ENCODE results near the gene PRIM2. TPM values are rescaled to one million over a fixed set of nuclear protein-coding genes. Genes with fewer than 3 reads are reported as not detected.
A peak's percentile ranks its signal among the peaks of the same experiment; 100 is the strongest.
"Not testable (repeated sequence)": the region's sequence is repeated elsewhere in the genome, so short reads cannot be mapped to it uniquely, and the experiment has no call there.

Gene PRIM2
- total RNA-seq, 4 donors from 2014 or later: 11.0 to 16.2 (median 13.3) TPM

DNA sequence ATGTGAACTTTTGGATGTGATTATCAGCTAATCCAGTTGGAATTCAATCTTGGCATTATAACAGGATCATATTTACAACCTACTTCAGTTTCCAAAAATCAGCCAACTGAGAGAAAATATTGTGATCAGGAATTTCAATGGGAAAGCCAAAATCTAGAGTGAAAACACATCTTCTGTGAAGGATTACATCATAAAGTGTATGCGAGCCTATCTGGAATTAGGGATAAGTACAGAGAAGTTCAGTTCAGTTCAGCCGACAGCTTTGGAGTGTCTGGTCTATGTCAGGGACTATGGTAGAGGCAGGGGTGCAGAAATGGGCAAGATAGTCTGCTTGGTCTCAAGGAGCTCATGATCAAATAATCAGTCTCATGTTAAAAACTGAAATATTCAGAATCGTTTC, 12.3 kb upstream of the PRIM2 start:
- no peak for DNase-seq
- H3K4me1 ChIP-seq: peaks cover 5 to 25% of the 10 kb centered on the region in 2 donors
- 64 to 76% methylated on average over 3 of the region's 3 CpGs for WGBS, 2 donors
- no peak overlapping the region for H3K4me3 ChIP-seq (replicated peaks in 1 of 3)
- TF ChIP-seq, protein P1, sequence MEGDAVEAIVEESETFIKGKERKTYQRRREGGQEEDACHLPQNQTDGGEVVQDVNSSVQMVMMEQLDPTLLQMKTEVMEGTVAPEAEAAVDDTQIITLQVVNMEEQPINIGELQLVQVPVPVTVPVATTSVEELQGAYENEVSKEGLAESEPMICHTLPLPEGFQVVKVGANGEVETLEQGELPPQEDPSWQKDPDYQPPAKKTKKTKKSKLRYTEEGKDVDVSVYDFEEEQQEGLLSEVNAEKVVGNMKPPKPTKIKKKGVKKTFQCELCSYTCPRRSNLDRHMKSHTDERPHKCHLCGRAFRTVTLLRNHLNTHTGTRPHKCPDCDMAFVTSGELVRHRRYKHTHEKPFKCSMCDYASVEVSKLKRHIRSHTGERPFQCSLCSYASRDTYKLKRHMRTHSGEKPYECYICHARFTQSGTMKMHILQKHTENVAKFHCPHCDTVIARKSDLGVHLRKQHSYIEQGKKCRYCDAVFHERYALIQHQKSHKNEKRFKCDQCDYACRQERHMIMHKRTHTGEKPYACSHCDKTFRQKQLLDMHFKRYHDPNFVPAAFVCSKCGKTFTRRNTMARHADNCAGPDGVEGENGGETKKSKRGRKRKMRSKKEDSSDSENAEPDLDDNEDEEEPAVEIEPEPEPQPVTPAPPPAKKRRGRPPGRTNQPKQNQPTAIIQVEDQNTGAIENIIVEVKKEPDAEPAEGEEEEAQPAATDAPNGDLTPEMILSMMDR (IDR thresholded peaks at IDR 0.05): no peak
- TF ChIP-seq POLR2A (IDR thresholded peaks at IDR 0.05): no peak
- no peaks in the 10 kb centered on the region for H3K36me3 ChIP-seq
- intact Hi-C loops (cut with DNase I): loop anchor here (10.0 kb wide), 1 partner anchor 50 kb away; no protein-coding TSS in a partner anchor
- H3K27me3 ChIP-seq: no peaks in the 10 kb centered on the region
- H3K9me3 ChIP-seq: no peaks in the 10 kb centered on the region
- peak overlapping the region in 1 of 3 donors; percentile 32 for H3K27ac ChIP-seq

DNA sequence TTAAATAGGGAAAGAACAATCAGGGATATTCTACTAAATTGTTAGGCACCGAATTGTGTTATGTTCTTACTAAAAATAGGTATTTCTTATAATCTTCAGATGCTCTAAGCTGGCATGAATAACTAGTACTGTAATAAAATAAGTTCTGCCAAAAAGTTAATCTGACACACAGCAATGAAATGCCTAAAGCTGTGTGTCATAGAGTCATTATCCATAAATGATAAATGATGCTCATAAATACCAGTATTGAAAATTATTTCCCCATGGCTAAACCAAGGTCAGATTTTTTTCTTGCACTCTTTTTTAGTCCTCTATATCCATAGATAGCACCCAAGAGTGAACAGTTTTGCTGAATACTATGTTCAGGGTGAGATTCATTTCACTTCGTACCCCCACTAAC, 11.7 kb upstream of the PRIM2 start:
- 76 to 86% methylated on average over 2 of the region's 2 CpGs for WGBS, 2 donors
- Histone ChIP-seq H3K27me3 (no peaks in the 10 kb centered on the region), H3K27ac (peak overlapping the region in 1 of 3 donors; percentile 32), H3K4me1 (peaks cover 5 to 25% of the 10 kb centered on the region in 2 donors), H3K9me3 (no peaks in the 10 kb centered on the region), H3K4me3 (replicated peaks in 1 of 3) (no peak overlapping the region), H3K36me3 (no peaks in the 10 kb centered on the region)
- DNase-seq: no peak
- intact Hi-C loops (cut with DNase I): loop anchor here (10.0 kb wide), 1 partner anchor 51 kb away; no protein-coding TSS in a partner anchor
- TF ChIP-seq, protein P1 (IDR thresholded peaks at IDR 0.05): no peak
- no peak for TF ChIP-seq POLR2A (IDR thresholded peaks at IDR 0.05)

DNA sequence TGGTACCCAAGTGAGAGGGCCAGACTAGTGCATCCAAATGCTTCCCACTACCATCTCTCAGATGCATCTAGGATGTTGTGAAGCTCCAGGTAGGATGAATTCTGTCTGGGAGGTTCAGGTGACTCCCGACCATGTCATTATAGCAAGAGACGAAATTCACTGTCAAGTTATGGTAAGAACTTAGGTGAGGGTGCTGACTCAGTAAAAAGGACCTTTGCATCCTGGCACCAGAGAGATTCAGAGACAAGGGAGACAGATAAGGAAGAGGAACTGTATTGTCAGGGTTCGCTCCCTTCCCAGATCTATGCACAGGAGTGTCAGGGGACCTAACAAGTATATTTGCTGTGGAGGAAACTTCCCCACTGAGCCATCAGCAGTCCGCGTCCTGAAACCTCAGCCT, 11.2 kb upstream of the PRIM2 start:
- intact Hi-C loops (cut with DNase I): loop anchor here (10.0 kb wide), 1 partner anchor 51 kb away; no protein-coding TSS in a partner anchor
- TF ChIP-seq, protein P1 (IDR thresholded peaks at IDR 0.05): no peak
- TF ChIP-seq POLR2A (IDR thresholded peaks at IDR 0.05): no peak
- no peak for DNase-seq
- H3K36me3 ChIP-seq: no peaks in the 10 kb centered on the region
- no peaks in the 10 kb centered on the region for H3K9me3 ChIP-seq
- H3K4me3 ChIP-seq (replicated peaks in 1 of 3): no peak overlapping the region
- no peak overlapping the region for H3K27ac ChIP-seq
- peaks cover 4 to 25% of the 10 kb centered on the region in 2 donors for H3K4me1 ChIP-seq
- WGBS, 2 donors: 67 to 72% methylated on average over 5 of the region's 5 CpGs
- no peaks in the 10 kb centered on the region for H3K27me3 ChIP-seq

DNA sequence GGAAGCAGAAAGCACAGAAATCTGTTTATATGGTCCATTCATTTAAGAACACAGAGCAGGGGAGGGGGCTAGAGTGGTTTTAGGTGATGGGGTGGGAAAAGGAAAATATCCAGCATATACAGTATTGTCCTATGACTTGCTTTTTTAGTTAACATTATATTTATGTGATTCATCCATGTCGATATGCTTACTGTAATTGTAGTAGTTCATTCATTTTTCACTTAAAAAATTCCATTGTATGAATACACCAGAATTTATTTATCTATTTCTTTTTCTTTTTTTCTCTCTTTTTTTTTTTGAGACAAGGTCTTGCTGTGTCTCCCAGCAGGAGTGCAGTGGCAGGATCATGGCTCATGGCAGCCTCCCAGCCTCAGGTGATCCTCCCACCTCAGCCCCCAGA, 9.6 kb upstream of the PRIM2 start:
- TF ChIP-seq, protein P1 (IDR thresholded peaks at IDR 0.05): no peak
- TF ChIP-seq POLR2A (IDR thresholded peaks at IDR 0.05): no peak
- Histone ChIP-seq H3K4me1 (peaks cover 0 to 9% of the 10 kb centered on the region in 2 donors), H3K4me3 (replicated peaks in 1 of 3) (no peak overlapping the region), H3K27ac (no peak overlapping the region), H3K9me3 (no peaks in the 10 kb centered on the region), H3K36me3 (no peaks in the 10 kb centered on the region), H3K27me3 (no peaks in the 10 kb centered on the region)
- WGBS, 2 donors: 89 to 95% methylated on average over 1 of the region's 1 CpG
- intact Hi-C loops (cut with DNase I): loop anchor here (10.0 kb wide), 1 partner anchor 53 kb away; no protein-coding TSS in a partner anchor
- DNase-seq: no peak

DNA sequence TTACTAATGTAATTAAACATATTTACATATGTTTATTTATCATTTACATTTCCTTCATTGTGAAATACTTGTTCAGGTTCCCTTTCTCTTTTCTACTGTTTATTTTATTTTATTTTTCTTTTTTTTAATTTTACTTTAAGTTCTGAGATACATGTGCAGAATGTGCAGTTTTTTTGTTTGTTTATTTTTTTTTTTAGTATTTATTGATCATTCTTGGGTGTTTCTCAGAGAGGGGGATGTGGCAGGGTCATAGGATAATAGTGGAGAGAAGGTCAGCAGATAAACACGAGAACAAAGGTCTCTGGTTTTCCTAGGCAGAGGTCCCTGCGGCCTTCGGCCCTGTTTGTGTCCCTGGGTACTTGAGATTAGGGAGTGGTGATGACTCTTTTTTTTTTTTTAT, 8.7 kb upstream of the PRIM2 start:
- not testable (repeated sequence) for DNase-seq; H3K9me3 ChIP-seq; H3K27ac ChIP-seq; H3K4me3 ChIP-seq (replicated peaks in 1 of 3); H3K36me3 ChIP-seq; H3K27me3 ChIP-seq
- H3K4me1 ChIP-seq: peaks cover 0 to 12% of the 10 kb centered on the region in 2 donors
- WGBS, 2 donors: 85 to 90% methylated on average over 3 of the region's 3 CpGs
- intact Hi-C loops (cut with DNase I): loop anchor here (10.0 kb wide), 1 partner anchor 54 kb away; no protein-coding TSS in a partner anchor

DNA sequence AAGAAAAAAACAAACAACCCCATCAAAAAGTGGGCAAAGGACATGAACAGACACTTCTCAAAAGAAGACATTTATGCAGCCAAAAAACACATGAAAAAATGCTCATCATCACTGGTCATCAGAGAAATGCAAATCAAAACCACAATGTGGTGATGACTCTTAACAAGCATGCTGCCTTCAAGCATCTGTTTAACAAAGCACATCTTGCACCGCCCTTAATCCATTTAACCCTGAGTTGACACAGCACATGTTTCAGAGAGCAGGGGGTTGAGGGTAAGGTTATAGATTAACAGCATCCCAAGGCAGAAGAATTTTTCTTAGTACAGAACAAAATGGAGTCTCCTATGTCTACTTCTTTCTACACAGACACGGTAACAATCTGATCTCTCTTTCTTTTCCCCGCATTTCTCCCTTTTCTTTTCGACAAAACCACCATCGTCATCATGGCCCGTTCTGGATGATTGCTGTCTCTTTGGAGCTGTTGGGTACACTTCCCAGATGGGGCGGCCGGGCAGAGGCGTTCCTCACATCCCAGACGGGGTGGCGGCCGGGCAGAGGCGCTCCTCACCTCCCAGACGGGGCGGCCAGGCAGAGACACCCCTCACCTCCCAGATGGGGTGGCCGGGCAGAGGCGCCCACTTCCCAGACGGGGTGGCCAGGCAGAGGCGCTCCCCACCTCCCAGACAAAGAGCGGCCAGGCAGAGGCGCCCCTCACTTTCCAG, 7.2 kb upstream of the PRIM2 start:
- 92 to 96% methylated on average over 19 to 21 of the region's 21 CpGs for WGBS, 2 donors
- H3K27ac ChIP-seq; DNase-seq; H3K4me1 ChIP-seq; H3K4me3 ChIP-seq (replicated peaks in 1 of 3); H3K36me3 ChIP-seq; H3K27me3 ChIP-seq; H3K9me3 ChIP-seq: not testable (repeated sequence)
- intact Hi-C loops (cut with DNase I): loop anchor here (10.0 kb wide), 2 partner anchors 85 to 135 kb away; partner anchors contain the start of genes BAG2 and RAB23

Data from thyroid gland (tissue), 4 donors.